Cardiac muscle cell (in vitro differentiated cells and primary cell): ENCODE data around the gene SERP2. TPM values are rescaled to one million over a fixed set of nuclear protein-coding genes. Genes with fewer than 3 reads are reported as not detected.
A peak's percentile ranks its signal among the peaks of the same experiment; 100 is the strongest.

Experiments used
- DNase-seq, 2 donors: peaks; one replicate each; pipeline versions ENCODE4 v3.0.0 to v3.0.0-alpha.2; 2010 to 2017; ENCODE audit warnings: low read depth in 1 of 2, low spot score in 1 of 2
- H3K27ac ChIP-seq: fragments of 200-600 bp; sonication (generic); 2 replicates; pipeline ENCODE4 v1.5.1; 2016
- H3K27me3 ChIP-seq: fragments of 200-600 bp; sonication (generic); 2 replicates; pipeline ENCODE4 v1.6.0; 2016; ENCODE audit warnings: control low read depth
- H3K36me3 ChIP-seq: fragments of 200-600 bp; sonication (generic); 2 replicates; pipeline ENCODE4 v1.5.1; 2016; ENCODE audit warnings: control low read depth
- H3K4me1 ChIP-seq: fragments of 200-600 bp; sonication (generic); 2 replicates; pipeline ENCODE4 v1.8.1; 2017; ENCODE audit warnings: low read depth, mild to moderate bottlenecking, mixed run types
- H3K4me3 ChIP-seq: fragments of 200-600 bp; sonication (generic); 2 replicates; pipeline ENCODE4 v1.5.1; 2016; ENCODE audit warnings: mild to moderate bottlenecking
- H3K9me3 ChIP-seq: fragments of 200-600 bp; sonication (generic); 2 replicates; pipeline ENCODE4 v1.5.1; 2017; ENCODE audit warnings: low read depth, mild to moderate bottlenecking, control low read depth
- polyA plus RNA-seq: library from polyadenylated mRNA; unstranded; fragments of >200 nt; fragmentation: Nextera tagmentation; extraction: Ambion mirVana; gene quantifications from 2 replicates; pipeline ENCODE4 v1.2.1, GENCODE V29; 2016
- total RNA-seq: library from RNA; depleted of rRNA; stranded (reverse); fragments of >200 nt; gene quantifications from 2 replicates; pipeline ENCODE4 v1.2.3, GENCODE V29; 2016
- TF ChIP-seq, protein P1 (sequence below): IDR thresholded peaks from 2 replicates; pipeline ENCODE4 v1.5.1; 2012; ENCODE audit warnings: low read depth, mild to moderate bottlenecking, low read length

SERP2 gene
- total and polyA plus RNA-seq, 2 experiments from 2014 or later: 3.5 to 9.0 TPM

GRCh38 chr13:44383945-44384344 lies 10.3 kb downstream of the SERP2 start:
- no peak overlapping the region for H3K27ac ChIP-seq
- no peak for DNase-seq
- no peaks in the 10 kb centered on the region for H3K9me3 ChIP-seq
- peaks cover 56% of the 10 kb centered on the region for H3K4me1 ChIP-seq
- H3K4me3 ChIP-seq: no peak overlapping the region
- TF ChIP-seq, protein P1, sequence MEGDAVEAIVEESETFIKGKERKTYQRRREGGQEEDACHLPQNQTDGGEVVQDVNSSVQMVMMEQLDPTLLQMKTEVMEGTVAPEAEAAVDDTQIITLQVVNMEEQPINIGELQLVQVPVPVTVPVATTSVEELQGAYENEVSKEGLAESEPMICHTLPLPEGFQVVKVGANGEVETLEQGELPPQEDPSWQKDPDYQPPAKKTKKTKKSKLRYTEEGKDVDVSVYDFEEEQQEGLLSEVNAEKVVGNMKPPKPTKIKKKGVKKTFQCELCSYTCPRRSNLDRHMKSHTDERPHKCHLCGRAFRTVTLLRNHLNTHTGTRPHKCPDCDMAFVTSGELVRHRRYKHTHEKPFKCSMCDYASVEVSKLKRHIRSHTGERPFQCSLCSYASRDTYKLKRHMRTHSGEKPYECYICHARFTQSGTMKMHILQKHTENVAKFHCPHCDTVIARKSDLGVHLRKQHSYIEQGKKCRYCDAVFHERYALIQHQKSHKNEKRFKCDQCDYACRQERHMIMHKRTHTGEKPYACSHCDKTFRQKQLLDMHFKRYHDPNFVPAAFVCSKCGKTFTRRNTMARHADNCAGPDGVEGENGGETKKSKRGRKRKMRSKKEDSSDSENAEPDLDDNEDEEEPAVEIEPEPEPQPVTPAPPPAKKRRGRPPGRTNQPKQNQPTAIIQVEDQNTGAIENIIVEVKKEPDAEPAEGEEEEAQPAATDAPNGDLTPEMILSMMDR: no peak
- no peaks in the 10 kb centered on the region for H3K27me3 ChIP-seq
- no peaks in the 10 kb centered on the region for H3K36me3 ChIP-seq

DNA sequence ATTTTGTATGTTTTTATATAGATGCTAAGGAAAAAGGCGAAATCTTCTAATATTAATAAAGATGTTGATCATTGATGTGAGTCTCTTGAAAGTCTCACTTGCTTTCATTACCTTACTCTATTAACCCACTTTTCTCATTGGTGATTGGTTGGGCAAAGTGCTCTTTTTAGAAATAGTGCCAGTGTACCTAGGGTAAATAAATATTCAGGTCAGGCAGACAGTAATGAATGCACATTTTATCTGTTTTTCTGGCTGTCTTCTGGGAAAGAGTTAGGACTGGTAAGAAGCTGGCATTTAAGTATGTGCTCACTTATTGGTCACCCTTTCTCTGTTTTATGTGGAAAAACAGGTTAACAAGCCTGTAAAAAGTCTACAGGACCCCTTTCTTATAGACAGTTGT lies 11.2 kb downstream of the SERP2 start:
- Histone ChIP-seq H3K27ac (peak overlapping the region; percentile 95), H3K4me1 (peaks cover 61% of the 10 kb centered on the region), H3K4me3 (no peak overlapping the region), H3K36me3 (no peaks in the 10 kb centered on the region), H3K27me3 (no peaks in the 10 kb centered on the region), H3K9me3 (no peaks in the 10 kb centered on the region)
- TF ChIP-seq, protein P1: no peak
- no peak for DNase-seq

- no peaks in the 10 kb centered on the region for H3K27me3 ChIP-seq
- H3K36me3 ChIP-seq: no peaks in the 10 kb centered on the region
- H3K9me3 ChIP-seq: no peaks in the 10 kb centered on the region
- H3K4me3 ChIP-seq: no peak overlapping the region
- TF ChIP-seq, protein P1: no peak
- peak overlapping the region; percentile 95 for H3K27ac ChIP-seq
- no peak for DNase-seq
- H3K4me1 ChIP-seq: peaks cover 62% of the 10 kb centered on the region
Measured at GRCh38 chr13:44385401-44385800, 11.8 kb downstream of the SERP2 start.

DNA sequence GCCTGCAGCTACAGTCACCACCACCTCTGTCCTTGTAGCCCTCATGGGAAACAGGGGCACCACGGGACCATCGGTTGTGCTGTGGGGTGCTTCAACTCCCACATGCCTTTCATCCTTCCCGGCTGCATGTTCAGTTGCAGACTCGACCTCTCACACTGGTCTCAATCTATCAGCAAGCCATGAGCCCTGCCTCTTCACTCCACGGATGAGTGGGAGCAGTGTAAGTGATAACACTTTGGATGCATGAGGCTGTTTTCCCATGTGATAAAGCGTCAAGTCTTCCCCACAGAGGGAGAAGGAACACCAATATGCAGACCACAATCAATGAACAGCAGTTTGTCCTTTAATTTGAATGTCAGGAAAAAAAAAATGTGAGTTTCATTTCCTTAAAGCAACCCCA lies 12.2 kb downstream of the SERP2 start:
- no peaks in the 10 kb centered on the region for H3K27me3 ChIP-seq
- H3K9me3 ChIP-seq: no peaks in the 10 kb centered on the region
- DNase-seq: peak in 1 of 2 donors; percentile 22
- H3K27ac ChIP-seq: peak overlapping the region; percentile 95
- TF ChIP-seq, protein P1: no peak
- H3K4me3 ChIP-seq: no peak overlapping the region
- H3K36me3 ChIP-seq: no peaks in the 10 kb centered on the region
- H3K4me1 ChIP-seq: peaks cover 66% of the 10 kb centered on the region

GRCh38 chr13:44386913-44387556 lies 13.4 kb downstream of the SERP2 start:
- no peaks in the 10 kb centered on the region for H3K36me3 ChIP-seq
- H3K4me3 ChIP-seq: no peak overlapping the region
- DNase-seq: peak; percentile 27 to 29
- H3K27me3 ChIP-seq: no peaks in the 10 kb centered on the region
- peak overlapping the region; percentile 95 for H3K27ac ChIP-seq
- H3K4me1 ChIP-seq: peaks cover 71% of the 10 kb centered on the region
- TF ChIP-seq, protein P1: no peak
- H3K9me3 ChIP-seq: no peaks in the 10 kb centered on the region
